NT2/D1 (cell line): ENCODE results near the gene B9D1.

Experiments used
- DNase-seq: peaks from one replicate; pipeline ENCODE4 v3.0.0-alpha.2; 2011; ENCODE audit warnings: low read depth, low spot score
- H3K27me3 ChIP-seq: 2 replicates; pipeline ENCODE4 v1.6.0; 2011; ENCODE audit warnings: mild to moderate bottlenecking; ENCODE audit not compliant: insufficient read length, insufficient read depth
- H3K36me3 ChIP-seq: 2 replicates; pipeline ENCODE4 v1.6.1; 2011; ENCODE audit warnings: mild to moderate bottlenecking, low read length, mixed read lengths; ENCODE audit not compliant: insufficient read depth, insufficient read length
- H3K4me1 ChIP-seq: 2 replicates; pipeline ENCODE4 v1.5.1; 2011; ENCODE audit not compliant: insufficient read depth, insufficient read length
- H3K4me3 ChIP-seq: 2 replicates; pipeline ENCODE4 v1.5.1; 2011; ENCODE audit warnings: low read depth; ENCODE audit not compliant: insufficient read length
- H3K9ac ChIP-seq: 2 replicates; pipeline ENCODE4 v1.6.0; 2011; ENCODE audit warnings: low read depth; ENCODE audit not compliant: insufficient read length
- H3K9me3 ChIP-seq: 2 replicates; pipeline ENCODE4 v1.5.1; 2011; ENCODE audit warnings: mild to moderate bottlenecking, low read length; ENCODE audit not compliant: insufficient read depth
- SUZ12 ChIP-seq: IDR thresholded peaks from 2 replicates; pipeline ENCODE4 v1.6.1; 2011; ENCODE audit not compliant: insufficient read length, insufficient read depth; ENCODE audit errors: extremely low read depth
- YY1 ChIP-seq: IDR thresholded peaks from 2 replicates; pipeline ENCODE4 v1.6.1; 2011; ENCODE audit not compliant: insufficient read length, insufficient read depth
- ZNF274 ChIP-seq: IDR thresholded peaks from 2 replicates; pipeline ENCODE4 v1.6.1; 2011; ENCODE audit warnings: mild to moderate bottlenecking, low read depth, low read length

The B9D1 gene

GRCh38 chr17:19348806-19349205, 13.7 kb downstream of the B9D1 start:
- DNase-seq, result no peak
- Histone ChIP-seq H3K4me3 (no peak overlapping the region), H3K9me3 (no peaks in the 10 kb centered on the region), H3K4me1 (no peaks in the 10 kb centered on the region), H3K36me3 (peaks cover 14% of the 10 kb centered on the region), H3K9ac (no peak overlapping the region), H3K27me3 (no peaks in the 10 kb centered on the region)
- TF ChIP-seq ZNF274 (no peak), SUZ12 (no peak), YY1 (no peak)

GRCh38 chr17:19348081-19348650, 14.4 kb downstream of the B9D1 start:
- no peak overlapping the region for H3K4me3 ChIP-seq
- no peaks in the 10 kb centered on the region for H3K27me3 ChIP-seq
- H3K9me3 ChIP-seq, result no peaks in the 10 kb centered on the region
- H3K4me1 ChIP-seq, result peaks cover 1% of the 10 kb centered on the region
- TF ChIP-seq ZNF274 (no peak), YY1 (no peak), SUZ12 (no peak)
- H3K9ac ChIP-seq, result peak overlapping the region; percentile 43
- no peak for DNase-seq
- H3K36me3 ChIP-seq, result peaks cover 20% of the 10 kb centered on the region

GRCh38 chr17:19347323-19348080, 15.0 kb downstream of the B9D1 start:
- Histone ChIP-seq H3K4me1 (peaks cover 4% of the 10 kb centered on the region), H3K9me3 (no peaks in the 10 kb centered on the region), H3K27me3 (no peaks in the 10 kb centered on the region), H3K4me3 (no peak overlapping the region), H3K9ac (peak overlapping the region; percentile 43), H3K36me3 (peaks cover 21% of the 10 kb centered on the region)
- no peak for DNase-seq
- TF ChIP-seq YY1 (no peak), SUZ12 (no peak), ZNF274 (no peak)

GRCh38 chr17:19346351-19347255, 15.9 kb downstream of the B9D1 start:
- TF ChIP-seq YY1 (no peak), ZNF274 (no peak), SUZ12 (no peak)
- no peaks in the 10 kb centered on the region for H3K27me3 ChIP-seq
- peaks cover 21% of the 10 kb centered on the region for H3K36me3 ChIP-seq
- H3K9ac ChIP-seq, result no peak overlapping the region
- H3K4me1 ChIP-seq, result peaks cover 10% of the 10 kb centered on the region
- no peak for DNase-seq
- no peaks in the 10 kb centered on the region for H3K9me3 ChIP-seq
- H3K4me3 ChIP-seq, result no peak overlapping the region

- Histone ChIP-seq H3K4me1 (peaks cover 11% of the 10 kb centered on the region), H3K9me3 (no peaks in the 10 kb centered on the region), H3K27me3 (no peaks in the 10 kb centered on the region), H3K9ac (no peak overlapping the region), H3K36me3 (peaks cover 21% of the 10 kb centered on the region), H3K4me3 (no peak overlapping the region)
- no peak for DNase-seq
- TF ChIP-seq SUZ12 (no peak), YY1 (no peak), ZNF274 (no peak)
These were observed 16.8 kb downstream of the B9D1 start for GRCh38 chr17:19345486-19346350.

GRCh38 chr17:19345067-19345460, 17.5 kb downstream of the B9D1 start:
- no peak for TF ChIP-seq ZNF274
- TF ChIP-seq SUZ12, result no peak
- no peak for TF ChIP-seq YY1

More at GRCh38 chr17:19345067-19345460, 17.5 kb downstream of the B9D1 start:
- Histone ChIP-seq H3K4me1 (peaks cover 11% of the 10 kb centered on the region), H3K4me3 (no peak overlapping the region), H3K9me3 (no peaks in the 10 kb centered on the region), H3K9ac (no peak overlapping the region), H3K27me3 (no peaks in the 10 kb centered on the region), H3K36me3 (peaks cover 21% of the 10 kb centered on the region)
- no peak for DNase-seq
